Non-pigmented ciliary epithelial cell (primary cell): ENCODE data around the gene HSPBAP1.

Experiments
- DNase-seq: peaks from one replicate; pipeline ENCODE4 v3.0.0-alpha.2; 2010; ENCODE audit warnings: low read depth

Gene HSPBAP1, protein sequence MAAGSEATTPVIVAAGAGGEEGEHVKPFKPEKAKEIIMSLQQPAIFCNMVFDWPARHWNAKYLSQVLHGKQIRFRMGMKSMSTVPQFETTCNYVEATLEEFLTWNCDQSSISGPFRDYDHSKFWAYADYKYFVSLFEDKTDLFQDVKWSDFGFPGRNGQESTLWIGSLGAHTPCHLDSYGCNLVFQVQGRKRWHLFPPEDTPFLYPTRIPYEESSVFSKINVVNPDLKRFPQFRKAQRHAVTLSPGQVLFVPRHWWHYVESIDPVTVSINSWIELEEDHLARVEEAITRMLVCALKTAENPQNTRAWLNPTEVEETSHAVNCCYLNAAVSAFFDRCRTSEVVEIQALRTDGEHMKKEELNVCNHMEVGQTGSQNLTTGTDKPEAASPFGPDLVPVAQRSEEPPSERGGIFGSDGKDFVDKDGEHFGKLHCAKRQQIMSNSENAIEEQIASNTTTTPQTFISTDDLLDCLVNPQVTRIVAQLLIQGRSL

DNA sequence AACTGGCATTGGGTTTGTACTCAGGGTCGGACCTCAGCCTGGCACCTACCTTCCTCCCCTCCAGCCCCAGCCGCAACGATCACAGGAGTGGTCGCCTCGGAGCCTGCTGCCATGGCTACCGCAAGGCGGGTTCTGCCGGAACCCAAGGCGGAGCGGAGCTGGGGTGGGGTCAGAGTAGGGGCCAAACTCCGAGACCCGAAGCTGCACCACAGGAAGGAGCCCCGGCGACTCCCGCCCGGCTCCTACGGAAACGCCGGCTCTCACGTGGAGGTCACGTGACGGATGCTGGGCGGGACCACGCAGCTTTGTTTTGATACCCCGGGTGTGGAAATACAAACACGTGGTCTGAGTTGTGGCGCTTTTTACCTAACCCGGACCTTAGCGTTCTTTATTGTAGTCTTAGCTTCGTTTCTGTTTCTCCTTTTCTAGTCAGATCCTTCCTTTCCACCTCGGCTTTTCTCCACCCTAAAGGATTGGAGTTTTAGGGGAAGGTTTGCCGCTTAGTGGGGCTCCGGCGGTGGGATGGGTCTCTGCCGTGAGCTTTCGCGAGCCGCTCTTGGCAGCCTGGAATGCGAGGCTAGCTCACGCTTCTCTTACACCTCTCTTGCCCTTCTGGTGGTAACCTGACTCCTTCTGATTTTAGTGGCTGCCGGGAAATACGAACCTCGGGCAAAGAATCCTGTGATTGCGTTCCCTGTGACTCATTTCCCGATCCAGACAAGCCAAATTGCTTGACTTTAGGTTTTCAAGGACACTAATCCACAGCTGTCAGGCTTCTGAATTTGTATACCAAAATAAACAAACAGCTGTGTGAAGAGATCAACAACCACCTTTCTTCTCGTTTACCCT lies at the start of gene HSPBAP1:
Gene HSPBAP1, minus strand, starts transcription at position 264 of the 849 bp plus-strand sequence. Its CDS starts 151 bp downstream, at position 113.
- peak; percentile 73 for DNase-seq

DNA sequence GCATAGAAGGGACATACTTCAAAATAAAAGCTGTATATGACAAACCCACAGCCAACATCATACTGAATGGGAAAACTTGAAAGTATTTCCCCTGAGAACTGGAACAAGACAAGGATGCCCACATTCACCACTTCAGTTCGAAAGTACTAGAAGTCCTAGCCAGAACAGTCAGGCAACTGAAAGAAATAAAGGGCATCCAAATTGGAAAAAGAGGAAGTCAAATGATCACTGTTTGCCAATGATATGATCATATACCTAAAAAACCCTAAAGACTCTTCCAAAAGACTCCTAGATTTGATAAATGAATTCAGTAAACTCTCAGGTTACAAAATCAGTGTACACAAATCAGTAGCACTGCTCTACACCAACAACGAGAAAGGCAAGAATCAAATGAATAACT lies 42.0 kb upstream of the HSPBAP1 start:
- no peak for DNase-seq

DNA sequence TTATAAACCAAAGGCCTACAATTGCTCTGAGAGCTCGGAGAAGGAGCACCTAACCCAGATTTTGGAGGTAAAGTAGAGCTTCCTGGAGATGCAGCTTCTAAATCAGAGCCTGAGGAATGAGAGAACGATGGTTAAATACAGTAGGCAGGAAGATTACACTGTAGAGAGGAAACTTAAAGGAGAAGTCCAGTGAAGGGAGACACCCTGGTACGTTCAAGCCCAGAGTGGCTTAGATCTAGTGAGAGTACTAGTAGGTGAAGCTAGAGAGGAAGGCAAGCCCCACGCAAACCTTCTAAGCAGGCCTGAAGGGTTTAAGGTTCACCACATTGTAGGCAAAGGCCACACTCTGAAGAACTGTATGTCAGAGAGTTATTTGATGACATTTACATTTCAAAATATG lies 34.6 kb upstream of the HSPBAP1 start:
- no peak for DNase-seq

DNA sequence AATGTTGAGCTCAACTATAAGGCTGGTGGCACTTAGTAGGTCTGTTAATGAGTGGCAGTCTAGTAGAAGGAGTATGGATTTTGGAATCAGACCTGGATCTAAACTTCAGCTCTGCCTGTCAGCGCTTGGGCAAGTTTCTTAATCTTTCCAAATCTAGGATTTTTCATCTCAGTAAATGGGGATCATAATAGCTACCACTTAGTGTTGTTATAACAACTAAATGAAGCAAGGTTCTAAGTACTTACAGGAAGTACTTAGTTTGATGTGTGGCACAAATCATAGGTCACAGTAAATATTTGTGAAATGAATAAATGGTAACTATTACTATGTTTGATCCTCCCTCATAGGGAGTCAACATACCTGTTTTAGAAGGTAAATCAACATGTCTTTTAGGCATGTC lies 32.6 kb upstream of the HSPBAP1 start:
- DNase-seq: no peak

DNA sequence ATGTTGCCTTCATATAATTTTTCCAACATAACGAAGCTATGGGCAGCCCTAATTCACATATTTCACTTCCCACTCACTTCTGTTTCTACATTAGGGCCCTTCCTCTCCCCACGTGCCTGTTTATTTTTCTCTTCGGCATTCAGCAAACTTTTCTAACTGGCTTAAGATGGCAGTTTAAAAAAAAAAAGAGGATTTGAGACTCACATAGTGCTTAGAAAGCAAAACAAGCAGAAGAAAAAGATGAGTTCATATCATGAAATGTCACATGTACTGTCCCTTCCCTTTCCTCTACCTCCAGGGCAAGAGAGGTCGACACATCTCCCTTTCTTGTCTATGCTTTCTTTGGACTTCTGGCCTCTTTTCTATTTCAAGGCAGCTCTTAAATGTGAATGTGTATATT lies 31.8 kb upstream of the HSPBAP1 start:
- no peak for DNase-seq

DNA sequence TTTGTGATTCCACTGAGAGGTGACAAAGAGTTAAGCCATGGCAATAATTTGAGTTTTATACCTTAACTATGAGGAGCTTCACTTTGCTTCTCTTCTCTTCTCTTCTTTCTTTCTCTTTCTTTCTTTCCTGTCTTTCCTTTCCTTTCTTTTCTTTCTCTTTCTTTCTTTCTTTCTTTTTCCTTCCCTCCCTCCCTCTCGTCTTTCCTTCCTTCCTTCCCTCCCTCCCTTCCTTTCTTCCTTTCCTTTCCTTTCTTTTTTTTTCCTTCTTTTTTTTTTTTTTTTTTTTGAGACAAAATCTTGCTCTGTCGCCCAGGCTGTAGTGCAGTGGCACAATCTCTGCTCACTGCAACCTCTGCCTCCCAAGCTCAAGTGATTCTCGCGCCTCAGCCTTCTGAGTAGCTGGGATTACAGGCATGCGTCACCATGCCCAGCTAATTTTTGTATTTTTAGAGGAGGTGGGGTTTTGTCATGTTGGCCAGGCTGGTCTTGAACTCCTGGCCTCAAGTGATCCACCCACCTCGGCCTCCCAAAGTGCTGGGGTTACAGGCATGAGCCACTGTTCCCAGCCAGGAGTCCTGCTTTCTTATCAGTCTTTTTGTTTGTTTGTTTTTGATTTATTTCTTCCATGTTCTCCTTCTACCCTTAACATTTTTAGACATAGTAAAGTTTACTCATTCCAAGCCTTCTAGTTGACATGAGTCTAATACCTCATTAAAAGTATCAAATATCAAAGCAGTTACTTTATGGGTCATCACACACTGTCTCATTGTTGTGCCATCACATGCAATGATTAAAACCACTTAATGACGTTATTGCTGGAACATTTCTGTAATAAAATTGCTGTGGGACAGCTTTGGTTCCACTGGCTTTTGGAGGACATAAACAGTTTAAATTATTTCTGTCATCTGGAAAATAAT lies 31.1 kb upstream of the HSPBAP1 start:
- DNase-seq: peak; percentile 18

DNA sequence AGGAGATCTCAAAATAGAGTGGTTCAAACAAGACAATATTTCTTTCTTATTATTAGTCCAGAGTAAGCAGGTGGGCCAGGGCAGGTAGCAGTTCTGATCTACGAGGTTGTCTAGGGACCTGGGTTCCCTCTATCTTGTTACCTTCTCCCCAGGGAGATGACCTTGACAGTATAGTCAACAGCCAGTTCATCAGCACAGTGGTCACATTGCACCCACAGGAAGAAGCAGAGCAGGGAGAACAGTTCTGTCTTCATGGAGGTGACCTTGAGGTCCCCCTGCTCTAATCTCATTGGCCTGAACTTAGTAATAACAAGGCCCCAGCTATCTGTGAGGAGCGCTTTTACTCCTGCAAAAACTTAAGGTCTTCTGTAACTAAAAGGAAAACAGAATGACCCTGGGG lies 23.0 kb upstream of the HSPBAP1 start:
- DNase-seq: no peak

DNA sequence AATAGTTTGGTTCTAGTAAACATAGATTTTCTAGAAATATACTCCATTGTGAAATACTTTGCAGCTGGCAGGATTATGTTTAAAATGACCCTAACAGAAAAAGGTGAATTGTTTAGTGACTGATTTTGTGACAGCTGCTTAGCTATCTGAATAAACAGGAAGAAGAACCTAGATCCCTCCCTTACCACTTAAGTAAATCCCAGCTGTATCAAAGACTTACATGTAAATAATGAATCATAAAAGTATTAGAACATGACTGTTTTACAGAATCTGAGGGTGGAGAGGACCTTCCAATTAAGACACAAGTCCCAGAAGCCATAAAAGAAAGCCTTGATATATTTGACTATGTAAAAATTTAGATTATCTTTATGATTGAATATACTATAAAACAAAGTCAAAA lies 17.1 kb upstream of the HSPBAP1 start:
- DNase-seq: no peak

DNA sequence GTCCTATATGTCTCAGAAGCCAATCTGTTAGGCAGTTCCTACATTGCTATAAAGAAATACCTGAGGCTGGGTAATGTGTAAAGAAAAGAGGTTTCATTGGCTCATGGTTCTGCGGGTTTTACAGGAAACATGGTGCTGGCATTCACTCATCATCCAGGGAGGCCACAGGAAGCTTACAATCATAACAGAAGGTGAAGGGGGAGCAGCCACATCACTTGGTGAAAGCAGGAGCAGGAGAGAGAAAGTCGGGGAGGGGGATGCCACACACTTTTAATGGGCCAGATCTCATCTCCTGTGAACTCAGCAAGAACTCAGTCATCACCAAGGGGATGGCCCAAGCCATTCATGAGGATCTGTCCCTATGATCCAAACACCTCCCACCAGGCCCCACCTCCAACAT lies 10.3 kb upstream of the HSPBAP1 start:
- DNase-seq: no peak

DNA sequence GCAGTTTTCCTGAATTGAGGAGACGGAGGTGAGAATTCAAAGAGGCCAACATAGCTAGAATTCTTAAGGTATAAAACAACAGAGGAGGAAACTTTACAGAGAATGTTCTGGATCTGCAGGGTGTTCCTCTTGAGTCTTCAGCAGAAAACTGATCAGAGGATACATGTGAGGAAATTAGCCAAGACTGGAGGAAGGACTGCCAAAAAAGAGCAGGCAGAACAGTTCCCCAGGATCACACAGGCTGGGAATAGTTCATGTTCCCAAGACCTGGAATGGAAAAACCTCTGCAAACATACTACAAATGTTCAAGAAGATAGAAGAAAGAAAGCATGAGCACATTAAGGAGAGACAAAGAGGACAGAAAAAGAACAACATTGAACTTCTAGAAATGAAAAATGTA lies 8.7 kb upstream of the HSPBAP1 start:
- no peak for DNase-seq

DNA sequence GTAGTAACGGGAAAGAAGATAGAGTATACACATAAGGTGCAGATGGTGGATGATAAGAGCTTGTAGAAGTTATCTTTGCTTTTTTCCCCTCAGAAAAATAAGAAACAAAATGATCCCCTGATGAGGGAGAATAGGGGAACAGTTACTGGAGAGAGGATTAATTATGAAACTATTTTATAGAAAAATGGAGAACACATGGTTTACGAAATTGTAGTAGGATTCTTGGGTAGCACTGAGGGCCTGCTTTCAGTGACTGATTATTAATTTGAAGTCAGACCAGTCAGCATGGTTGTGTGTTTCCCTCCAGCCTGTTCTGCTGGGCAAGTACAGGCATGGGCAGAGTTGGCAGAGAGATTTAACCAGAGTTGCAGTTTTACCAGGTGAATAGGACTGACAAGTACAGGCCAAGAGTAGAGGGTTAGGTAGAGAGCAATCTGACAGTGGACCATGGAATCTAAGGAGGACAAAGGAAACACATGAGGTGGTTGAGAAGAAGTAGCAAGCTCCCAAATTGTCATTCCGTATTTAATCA lies 7.1 kb upstream of the HSPBAP1 start:
- no peak for DNase-seq

DNA sequence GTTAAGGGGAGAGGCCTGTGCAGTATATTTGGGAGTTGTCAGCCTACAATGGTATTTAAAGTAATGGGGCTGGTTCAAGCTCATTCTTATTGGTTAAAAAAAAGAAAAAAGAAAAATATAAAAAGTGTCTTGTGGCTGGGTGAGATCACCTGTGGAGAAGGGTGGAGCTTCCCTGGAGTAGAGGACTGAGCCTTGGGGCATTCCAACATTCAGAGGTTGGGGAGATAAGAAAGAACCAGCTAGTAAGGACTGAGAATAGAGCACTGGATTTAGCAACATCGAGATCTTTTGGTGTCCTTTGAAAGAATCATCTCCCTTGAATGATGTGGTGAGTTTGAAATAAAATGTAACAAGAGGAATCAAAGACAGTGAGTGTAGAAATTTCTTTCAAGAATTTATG lies 6.4 kb upstream of the HSPBAP1 start:
- no peak for DNase-seq

DNA sequence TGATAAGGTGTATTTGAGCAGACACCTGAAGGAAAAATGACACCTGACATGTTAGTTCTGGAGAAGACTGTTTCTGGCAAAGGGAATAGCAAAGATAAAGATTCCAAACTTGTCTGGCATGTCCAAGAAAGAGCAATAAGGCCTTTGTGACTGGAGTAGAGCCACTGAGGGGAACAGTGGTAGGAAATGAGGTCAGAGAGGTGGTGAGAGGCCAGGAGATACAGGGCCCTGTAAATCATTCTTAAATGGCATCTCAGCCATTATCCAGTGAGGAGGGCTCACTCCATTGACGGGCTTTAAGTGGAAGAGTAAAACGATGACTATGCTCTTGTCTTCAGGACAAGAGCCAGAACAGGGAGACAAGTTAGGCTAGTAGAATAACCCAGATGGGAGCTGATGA lies 5.7 kb upstream of the HSPBAP1 start:
- no peak for DNase-seq

DNA sequence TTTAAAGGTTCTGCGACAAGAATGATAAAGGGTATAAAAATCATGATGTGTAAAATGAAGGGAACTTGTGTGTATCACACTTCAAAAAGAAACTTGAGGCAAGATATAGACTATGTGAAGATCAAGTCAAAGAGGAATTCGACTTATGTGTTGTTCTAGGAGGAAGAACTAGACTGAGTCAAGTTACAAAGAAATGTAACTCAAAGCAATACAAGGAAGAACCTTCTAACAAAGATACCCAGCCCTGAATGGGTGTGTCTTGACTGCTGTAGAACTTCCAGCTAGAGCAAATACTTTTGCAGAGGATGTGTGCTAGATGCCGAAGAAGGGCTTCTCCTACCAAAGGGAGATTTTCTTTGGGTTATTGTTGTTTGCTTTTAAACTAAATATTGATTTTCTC lies 3.7 kb upstream of the HSPBAP1 start:
- DNase-seq: no peak

DNA sequence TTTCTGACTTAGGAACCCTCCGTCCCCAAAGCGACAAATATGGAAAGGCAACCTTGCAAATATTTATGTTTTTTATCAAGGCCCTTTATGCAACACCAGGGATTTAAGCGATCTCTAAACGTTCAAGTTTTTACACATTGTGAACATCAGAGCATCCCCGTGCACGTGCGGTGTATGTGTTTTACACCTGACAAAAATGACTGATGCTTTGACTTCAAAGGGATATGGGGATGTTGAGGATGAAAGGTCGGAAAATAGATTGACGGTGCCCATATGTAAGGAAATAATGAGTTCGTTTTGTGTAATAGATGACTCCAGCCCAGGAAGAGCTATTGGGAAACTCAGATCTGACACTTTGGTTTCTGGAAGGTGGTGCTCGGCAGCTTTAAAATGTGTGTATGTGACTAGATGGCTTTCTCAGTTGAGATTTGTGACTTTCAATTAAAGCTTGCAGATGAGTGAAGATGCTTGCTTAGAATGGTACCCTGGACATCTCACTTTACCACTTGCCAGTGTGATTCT lies 2.1 kb upstream of the HSPBAP1 start:
- DNase-seq: no peak

DNA sequence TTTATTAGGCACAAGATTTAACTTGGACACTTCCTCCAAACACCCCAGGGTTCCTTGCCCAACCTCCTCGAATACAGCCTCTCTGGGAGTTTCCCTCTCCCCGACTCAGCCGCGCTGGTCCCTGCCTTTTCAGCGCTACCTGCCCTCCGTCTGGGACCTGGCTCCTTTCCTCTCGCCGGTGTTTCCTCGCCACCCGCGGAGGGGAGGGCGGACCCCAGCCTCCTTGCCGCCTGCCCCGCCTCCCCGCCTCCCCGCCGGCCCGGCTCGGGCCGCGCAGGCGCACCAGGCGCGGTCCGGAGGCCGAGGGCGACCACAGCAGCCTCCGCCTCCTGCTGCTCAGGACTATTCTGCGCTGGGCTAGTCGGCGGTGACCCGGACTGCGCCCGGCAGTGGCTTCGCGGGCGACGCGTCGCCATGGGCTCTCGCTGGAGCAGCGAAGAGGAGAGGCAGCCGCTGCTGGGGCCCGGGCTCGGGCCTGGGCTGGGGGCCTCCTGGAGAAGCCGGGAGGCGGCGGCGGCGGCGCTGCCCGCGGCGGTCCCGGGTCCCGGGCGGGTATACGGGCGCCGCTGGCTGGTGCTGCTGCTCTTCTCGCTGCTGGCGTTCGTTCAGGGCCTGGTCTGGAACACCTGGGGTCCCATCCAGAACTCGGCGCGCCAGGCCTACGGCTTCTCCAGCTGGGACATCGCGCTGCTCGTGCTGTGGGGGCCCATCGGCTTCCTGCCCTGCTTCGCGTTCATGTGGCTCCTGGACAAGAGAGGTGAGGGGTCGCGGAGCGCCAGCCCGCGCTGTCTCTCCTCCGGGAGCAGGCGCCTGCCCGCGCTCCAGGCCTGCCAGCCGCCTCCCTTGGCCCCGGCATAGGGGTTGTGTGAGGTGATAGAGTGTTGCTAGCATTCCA lies 1.4 kb upstream of the HSPBAP1 start, which contains the start of gene SLC49A4:
Gene SLC49A4, plus strand, starts transcription at position 291 of the 895 bp plus-strand sequence. Its CDS starts 124 bp downstream, at position 415.
- DNase-seq: no peak

DNA sequence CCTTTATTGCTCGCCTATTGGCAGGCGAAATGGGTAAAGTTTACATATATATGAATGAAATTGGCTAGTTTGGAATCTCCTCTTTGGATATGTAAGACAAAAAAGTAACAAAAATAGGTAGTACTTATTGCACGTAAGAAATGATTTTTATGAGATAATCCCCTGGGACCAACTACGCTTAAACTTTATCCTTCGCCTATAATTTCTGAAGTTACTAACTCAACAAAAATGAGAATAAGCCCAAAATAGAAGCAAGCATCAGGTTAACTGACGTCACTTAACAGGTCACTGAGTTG lies 800 bp upstream of the HSPBAP1 start:
- DNase-seq: no peak

DNA sequence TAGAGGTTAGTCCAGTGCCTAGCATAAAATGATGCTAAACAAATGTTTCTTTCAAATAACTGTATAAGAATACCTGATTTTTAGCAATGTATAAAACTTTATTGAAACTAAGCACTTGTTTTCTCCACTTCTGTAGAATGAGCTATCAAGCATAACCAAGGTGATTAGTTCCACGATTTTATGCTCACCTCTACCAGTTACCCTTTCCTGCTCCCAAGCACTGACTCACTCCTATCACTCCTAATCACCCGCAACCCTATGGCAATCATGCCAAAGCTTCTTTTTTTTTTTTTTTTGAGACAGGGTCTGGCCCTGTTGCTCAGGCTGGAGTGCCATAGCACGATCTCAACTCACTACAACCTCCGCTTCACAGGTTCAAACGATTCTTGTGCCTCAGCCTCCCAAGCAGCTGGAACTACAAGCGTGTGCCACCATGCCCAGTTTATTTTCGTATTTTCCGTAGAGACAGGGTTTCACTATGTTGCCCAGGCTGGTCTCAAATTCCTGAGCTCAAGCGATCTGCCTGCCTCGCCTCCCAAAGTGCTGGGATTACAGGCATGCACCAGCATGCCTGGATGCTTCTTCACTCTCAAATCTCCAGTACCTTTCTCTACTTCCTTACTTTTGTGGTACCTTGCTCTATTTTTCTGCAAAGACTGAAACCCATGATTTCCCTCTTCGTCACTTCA lies 3.9 kb downstream of the HSPBAP1 start:
- no peak for DNase-seq

DNA sequence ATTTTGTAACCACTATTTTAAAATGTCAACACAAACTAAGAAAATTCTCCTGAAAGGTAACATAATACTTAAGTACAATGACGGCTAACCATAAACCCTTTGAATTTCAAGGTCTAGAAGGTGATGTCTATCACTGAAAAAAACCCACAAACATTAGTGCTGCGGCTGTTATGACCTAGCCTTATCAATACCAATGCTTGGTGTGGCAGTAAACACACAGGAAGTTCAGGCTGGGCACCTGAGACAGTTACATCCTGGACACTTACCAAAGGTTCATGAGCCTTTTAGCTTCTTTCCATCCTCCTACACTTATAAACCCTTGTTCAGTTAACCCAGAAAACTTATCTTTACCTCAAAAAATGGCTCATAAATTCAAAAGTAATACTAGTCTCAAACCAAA lies 5.8 kb downstream of the HSPBAP1 start:
- DNase-seq: no peak

DNA sequence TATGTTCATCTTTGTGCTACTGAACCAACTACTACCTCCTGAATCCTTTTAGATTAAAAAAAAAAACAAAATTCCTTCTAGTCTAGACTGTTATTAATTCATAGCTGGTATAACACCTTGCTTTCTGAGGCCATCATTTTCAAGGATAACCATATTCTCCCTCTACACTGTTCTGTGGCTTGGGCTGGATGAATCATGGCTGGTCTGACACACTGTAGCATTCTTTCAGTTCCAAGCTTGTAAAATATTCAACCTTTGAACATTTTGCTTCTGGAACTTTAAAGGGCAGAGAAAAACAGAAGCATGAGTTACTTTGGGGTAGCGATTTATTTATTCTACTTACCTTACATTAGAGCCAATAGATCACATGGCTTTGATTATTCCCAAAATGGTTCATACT lies 7.6 kb downstream of the HSPBAP1 start:
- no peak for DNase-seq
